ENCODE results near the gene RYR3.

DNA sequence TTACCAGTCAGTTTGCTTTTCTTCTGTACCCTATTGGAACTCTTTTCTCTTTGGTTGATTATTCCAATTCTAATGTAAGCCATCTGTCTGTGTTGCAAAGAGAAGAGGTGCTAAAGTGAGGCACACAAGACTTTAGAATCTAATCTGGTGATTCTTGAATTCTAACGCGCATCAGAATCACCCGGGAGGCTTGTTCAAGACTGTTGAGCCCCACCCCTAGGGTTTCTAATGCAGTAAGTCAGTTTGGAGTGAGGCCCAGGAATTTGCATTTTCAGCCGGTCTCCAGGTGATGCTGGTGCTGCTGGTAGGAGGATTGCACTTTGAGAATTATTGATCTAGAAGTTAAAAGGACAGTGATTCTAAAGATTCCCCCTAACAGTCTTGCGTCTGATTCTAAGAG, 472.2 kb downstream of the RYR3 start:
- TF ChIP-seq EZH2phosphoT487 (IDR thresholded peaks at IDR 0.05; ENCODE audit: low read length) (no peak), EZH2 (optimal IDR thresholded peaks at IDR 0.05; ENCODE audit: low read depth, low read length) (no peak)
- TF ChIP-seq, protein P1, sequence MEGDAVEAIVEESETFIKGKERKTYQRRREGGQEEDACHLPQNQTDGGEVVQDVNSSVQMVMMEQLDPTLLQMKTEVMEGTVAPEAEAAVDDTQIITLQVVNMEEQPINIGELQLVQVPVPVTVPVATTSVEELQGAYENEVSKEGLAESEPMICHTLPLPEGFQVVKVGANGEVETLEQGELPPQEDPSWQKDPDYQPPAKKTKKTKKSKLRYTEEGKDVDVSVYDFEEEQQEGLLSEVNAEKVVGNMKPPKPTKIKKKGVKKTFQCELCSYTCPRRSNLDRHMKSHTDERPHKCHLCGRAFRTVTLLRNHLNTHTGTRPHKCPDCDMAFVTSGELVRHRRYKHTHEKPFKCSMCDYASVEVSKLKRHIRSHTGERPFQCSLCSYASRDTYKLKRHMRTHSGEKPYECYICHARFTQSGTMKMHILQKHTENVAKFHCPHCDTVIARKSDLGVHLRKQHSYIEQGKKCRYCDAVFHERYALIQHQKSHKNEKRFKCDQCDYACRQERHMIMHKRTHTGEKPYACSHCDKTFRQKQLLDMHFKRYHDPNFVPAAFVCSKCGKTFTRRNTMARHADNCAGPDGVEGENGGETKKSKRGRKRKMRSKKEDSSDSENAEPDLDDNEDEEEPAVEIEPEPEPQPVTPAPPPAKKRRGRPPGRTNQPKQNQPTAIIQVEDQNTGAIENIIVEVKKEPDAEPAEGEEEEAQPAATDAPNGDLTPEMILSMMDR (IDR thresholded peaks at IDR 0.05; ENCODE audit: low read length) = no peak
